SK-N-MC (cell line): ENCODE results near the gene MOSPD3.

ENCODE experiments used
- FOXP2 ChIP-seq: optimal IDR thresholded peaks from 2 replicates; pipeline ENCODE3; 2011; ENCODE audit warnings: mild to moderate bottlenecking, moderate library complexity; ENCODE audit not compliant: insufficient read depth; ENCODE audit errors: extremely low read length, control extremely low read depth
- POLR2AphosphoS5 ChIP-seq: IDR thresholded peaks from 2 replicates; pipeline ENCODE4 v1.6.1; 2012; ENCODE audit warnings: mild to moderate bottlenecking, low read depth, low read length, borderline replicate concordance

GRCh38 chr7:100629117-100629716 lies 16.9 kb downstream of the MOSPD3 start:
- TF ChIP-seq POLR2AphosphoS5, result no peak
- no peak for TF ChIP-seq FOXP2
